ENCODE measurements around the gene ACTR2.
"Not testable (repeated sequence)": the region's sequence is repeated elsewhere in the genome, so short reads cannot be mapped to it uniquely, and the experiment has no call there.

The ACTR2 gene

DNA sequence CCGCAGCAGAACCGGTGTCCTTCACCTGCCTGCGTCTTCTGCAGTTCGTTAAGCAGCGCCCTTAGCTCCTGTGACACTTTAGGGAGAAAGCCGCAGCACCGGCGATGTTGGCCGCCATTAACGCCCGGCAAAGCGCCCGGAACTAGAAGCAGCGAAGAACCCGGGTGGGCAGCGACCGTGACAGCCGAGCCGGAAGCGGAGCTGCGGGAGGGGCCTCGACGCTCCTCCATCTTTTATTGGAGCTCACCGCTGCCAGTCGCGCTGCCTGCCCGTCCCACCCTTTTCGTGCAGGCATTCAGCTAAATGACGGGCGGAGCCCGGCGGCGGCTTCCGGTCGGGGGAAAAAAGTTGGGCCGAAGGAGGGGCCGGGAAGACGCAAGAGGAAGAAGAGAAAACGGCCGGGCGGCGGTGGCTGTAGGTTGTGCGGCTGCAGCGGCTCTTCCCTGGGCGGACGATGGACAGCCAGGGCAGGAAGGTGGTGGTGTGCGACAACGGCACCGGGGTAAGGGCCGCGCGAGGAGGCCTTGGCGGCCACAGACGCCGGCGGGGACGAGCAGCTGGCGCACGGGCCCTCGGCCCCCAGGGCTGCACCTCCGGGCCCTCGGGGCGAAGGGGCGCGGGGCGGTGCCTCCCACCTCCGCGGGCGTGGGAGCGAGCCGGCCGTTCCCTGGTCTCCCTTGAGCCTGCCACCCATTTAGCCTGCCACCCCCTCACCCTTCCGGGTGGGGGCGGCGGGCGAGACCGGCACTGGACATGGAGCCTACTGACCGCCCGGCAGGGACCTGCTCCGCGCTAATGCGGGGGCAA, at the start of gene ACTR2:
Gene ACTR2 (plus strand): TSS at position 376 of the 807 bp plus-strand sequence. CDS start 79 bp downstream, at position 455.
- DNase-seq (ENCODE audit: low read depth in 2 of 2), result peak; percentile 91 to 92

DNA sequence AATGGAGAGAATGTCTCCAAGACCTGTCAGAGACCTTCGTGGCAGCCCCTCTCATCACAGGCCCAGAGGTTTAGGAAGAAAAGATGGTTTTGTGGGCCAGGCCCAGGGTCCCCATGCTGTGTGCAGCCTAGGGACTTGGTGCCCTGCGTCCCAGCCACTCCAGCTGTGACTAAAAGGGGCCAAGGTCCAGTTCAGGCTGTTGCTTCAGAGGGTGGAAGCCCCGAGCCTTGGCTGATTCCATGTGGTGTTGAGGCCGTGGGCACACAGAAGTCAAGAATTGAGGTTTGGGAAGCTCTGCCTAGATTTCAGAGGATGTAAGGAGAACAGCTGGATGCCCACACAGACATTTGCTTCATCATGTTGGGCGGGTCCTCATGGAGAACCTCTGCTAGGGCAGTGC, 45.1 kb upstream of the ACTR2 start:
- no peak for DNase-seq (ENCODE audit: low read depth in 2 of 2)

DNA sequence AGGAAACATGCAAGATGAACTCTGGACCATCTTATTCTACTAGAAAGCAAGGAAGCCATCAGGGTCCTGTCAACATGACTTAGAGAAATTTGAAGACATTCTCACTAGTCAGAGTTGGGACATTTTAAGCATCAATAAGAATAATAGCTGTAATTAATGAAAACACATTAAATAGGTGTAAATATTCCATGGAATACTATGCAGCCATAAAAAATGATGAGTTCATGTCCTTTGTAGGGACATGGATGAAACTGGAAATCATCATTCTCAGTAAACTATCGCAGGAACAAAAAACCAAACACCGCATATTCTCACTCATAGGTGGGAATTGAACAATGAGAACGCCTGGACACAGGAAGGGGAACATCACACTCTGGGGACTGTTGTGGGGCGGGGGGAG, 44.2 kb upstream of the ACTR2 start:
- DNase-seq (ENCODE audit: low read depth in 2 of 2), result not testable (repeated sequence)

DNA sequence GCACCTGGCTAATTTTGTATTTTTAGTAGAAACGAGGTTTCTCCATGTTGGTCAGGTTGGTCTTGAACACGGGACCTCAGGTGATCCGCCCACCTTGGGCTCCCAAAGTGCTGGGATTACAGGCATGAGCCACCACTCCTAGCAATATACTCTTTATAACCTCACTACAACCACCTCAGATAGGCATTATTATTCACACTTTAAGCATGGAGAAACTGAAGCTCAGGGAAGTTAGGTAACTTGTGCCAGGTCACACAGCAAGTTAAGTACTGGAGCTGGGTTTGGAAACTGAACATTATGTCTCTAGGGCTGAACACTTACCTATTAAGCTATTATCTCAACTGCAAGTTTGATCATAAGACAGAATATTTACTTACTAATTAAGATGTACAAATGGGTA, 42.6 kb upstream of the ACTR2 start:
- DNase-seq (ENCODE audit: low read depth in 2 of 2), result no peak

DNA sequence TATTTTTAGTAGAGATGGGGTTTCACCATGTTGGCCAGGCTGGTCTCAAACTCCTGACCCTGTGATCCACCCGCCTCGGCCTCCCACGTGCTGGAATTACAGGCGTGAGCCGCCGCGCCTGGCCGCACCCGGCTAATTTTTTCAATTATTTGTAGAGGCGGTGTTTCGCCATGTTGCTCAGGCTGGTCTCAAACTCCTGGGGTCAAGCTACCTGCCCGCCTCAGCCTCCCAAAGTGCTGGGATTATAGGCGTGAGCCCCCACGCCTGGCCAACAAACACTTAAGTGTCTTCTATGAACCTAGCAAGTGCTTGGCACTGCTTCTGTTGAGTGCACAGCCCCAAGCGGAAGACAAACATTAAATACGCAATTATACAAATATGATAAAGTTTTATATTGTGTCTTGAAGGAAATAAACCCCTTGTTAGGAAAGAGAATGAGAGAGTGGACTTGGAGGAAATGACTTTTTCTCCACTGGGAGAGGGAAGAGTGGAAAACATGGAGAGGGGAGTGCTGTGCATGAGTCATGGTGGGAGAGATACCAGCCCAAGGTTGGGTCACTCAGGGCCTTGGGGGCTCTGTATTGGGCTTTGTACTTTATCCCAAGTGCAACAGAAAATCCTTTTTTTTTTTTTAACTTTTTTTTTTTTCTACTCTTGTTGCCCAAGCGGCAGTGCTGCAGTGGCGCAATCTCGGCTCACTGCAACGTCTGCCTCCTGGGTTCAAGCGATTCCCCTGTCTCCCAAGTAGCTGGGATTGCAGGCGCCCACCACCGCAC, 41.4 kb upstream of the ACTR2 start:
- no peak for DNase-seq (ENCODE audit: low read depth in 2 of 2)

DNA sequence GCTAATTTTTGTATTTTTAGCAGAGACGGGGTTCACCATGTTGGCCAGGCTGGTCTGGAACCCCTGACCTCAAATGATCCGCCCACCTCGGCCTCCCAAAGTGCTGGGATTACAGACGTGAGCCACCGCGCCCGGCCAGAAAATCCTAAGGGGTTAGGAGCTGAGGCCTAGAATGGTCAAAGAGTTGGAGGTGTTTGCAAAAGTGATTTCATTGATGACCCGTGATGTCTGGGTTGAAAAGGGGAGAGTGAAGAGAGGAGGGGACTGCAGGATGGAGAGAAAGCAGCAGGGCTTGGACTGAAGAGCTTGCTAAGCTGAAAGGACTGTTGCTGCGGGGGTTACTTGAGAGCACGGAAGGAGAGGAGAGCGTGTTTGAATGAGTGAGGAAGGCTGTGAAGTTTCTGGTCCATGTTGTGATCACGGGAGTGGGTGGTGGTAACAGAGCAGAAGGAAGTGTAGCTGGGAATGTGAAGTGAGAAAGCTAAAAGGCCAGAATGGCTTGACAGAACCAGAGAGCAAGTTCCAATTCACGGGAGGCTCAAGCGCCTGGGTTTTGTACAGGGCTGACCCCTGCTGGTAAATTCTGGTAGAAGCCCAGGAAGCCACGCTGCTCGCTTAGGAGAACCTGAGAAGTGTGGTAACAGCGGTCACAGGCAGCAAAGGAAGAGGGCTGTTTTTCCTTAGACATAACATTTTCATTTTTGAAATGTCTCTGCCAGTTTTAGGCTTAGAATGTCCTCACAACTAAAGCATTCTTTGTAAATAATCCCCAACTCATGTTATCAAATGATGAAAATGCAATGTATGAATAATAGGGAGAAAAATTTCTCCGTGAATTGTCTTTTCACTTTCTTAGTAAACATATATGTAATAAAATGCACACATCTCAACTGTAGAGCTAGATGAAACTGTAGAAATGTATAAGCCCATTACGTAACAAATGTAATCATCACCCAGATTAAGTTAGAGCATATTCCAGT, 40.5 kb upstream of the ACTR2 start:
- DNase-seq (ENCODE audit: low read depth in 2 of 2), result peak; percentile 27 to 33

DNA sequence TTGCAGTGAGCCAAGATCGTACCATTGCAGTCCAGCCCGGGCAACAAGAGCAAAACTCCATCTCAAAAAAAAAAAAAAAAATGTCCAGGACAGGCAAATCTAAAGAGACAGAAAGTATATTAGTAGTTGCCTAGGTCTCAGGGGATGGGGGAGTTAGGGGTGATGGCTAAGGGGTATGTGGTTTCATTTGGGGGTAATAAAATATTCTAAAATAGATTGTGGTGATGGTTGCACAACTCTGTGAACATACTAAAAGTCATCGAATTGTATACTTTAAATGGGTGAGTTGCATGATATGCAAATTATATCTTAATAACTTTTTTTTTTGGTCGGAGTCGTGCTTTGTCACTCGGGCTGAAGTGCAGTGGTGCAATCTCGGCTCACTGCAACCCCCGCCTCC, 34.2 kb upstream of the ACTR2 start:
- DNase-seq (ENCODE audit: low read depth in 2 of 2), result no peak

DNA sequence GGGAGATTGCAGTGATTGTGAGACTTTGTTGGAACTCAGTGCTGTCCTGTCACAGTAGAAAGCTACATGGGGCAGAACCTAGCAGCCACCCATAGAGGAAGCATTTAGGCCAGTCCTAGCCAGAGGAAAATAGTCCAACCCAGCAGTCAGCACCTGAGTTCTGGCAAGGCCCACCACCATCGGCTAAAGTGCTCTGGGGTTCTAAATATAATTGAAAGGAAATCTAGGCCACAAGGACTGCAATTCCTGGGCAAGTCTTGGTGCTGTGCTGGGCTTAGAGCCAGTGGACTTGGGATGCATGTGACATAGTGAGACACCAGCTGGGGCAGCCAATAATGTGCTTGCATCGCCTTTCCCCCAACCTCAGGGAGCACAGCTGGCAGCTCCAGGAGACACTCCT, 28.9 kb upstream of the ACTR2 start:
- DNase-seq (ENCODE audit: low read depth in 2 of 2), result no peak

DNA sequence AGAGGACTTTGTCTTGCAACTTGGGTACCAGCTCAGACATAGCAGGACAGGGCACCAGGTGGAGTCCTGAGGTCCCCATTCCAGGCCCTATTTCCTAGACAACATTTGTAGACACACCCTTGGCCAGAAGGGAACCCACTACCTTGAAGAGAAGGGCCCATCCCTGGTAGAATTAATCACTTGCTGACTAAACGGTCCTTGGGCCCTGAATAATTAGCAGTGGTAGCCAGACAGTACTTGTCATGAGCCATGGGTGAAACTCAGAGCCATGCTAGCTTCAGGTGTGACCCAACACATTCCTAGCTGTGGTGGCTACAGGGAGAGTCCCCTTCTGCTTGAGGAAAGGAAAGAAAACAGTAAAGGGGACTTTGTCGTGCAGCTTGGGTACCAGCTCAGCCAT, 28.5 kb upstream of the ACTR2 start:
- DNase-seq (ENCODE audit: low read depth in 2 of 2), result no peak

DNA sequence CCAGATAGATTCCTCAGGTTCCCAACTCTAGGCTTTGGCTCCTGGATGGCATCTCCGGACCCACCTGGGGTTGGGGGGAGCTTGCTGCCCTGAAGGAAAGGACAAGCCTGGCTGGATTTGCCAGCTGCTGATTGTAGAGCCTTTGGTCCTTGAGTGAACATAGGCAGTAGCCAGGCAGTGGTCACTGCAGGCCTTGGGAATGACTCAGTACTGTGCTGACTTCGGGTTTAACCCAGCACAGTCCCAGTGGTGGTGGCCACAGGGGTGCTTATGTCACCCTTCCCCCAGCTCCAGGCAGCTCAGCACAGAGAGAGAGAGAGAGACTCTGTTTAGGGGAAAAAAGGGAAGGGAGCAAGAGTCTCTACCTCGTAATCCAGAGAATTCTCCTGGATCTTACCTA, 27.7 kb upstream of the ACTR2 start:
- DNase-seq (ENCODE audit: low read depth in 2 of 2), result no peak

DNA sequence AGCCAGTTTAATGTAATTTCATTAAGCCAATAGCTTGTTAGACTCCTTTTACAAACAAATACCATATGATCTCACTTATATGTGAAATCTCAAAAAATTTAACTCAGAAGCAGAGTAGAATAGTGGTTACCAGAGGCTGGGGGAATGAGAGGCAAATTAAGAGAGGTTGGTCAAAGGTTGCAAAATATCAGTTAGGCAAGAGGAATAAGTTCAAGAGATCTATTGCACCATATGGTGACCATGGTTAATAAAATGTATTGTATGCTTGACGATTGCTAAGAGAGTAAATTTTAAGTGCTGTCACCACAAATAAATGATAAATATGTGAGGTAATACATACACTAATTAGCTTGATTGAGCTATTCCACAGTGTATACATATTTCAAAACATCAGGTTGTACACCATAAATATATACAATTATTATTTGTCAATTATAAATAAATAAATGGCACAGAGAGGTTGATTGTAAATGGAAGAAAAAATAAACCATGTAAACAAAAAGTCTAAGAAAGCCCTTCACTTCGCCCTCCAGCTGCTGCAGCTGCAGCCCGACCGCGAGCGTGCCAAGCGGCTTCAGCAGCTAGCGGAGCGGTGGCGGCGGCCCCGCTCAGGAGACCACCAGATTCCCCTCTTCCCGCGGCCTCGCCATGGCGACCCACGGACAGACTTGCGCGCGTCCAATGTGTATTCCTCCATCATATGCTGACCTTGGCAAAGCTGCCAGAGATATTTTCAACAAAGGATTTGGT, 23.0 kb upstream of the ACTR2 start:
- DNase-seq (ENCODE audit: low read depth in 2 of 2), result no peak

DNA sequence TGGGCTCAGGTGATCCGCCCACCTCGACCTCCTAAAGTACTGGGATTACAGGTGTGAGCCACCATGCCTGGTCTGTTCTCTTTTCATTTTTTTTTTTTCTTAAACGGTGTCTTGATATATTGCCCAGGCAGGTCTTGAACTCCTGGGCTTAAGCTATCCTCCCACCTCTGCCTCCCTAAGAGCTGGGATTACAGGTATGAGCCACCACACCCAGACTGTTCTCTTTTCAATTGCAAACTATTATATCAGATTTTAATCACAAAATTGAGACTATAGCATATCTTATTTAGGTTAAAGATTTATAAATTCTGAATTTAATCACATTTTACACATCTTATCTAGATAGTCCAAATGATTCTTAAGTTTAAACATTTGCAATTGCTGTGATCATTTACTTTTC, 15.5 kb upstream of the ACTR2 start:
- DNase-seq (ENCODE audit: low read depth in 2 of 2), result no peak

DNA sequence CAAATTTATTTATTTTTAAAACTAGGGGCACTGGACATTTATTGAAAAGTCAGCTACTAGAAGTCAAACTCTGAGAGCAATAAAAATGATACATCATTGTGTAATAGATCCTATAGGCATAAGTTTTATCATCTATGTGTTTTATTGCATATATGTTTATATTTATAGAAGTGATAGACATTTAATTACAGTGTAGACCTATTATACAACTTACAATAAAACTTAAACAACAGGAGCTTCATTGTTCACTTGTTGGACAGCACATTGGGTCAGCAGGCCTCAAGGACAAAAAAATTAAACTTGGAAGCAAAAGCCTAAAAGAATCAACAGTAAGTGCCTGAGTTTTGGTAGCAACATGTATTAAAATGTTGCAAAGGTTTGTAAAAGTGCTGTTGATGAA, 15.0 kb upstream of the ACTR2 start:
- no peak for DNase-seq (ENCODE audit: low read depth in 2 of 2)

DNA sequence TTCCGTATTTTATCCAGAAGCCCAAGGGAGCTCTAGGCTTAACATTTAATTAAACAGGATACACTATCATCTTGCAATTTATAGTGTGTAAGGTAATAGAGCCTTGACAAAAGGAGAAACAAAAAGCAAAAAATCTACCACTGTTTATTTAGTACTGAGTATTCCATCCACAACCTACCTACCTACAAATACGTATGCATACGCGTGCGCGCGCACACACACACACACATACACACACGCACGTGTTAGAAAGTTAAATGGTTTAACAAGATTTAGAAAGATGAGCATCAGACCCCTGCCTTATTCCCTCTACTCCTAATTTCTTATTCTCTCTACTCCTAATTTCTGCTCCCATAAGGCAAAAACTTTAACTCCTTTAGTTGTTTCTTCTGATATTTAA, 14.6 kb upstream of the ACTR2 start:
- no peak for DNase-seq (ENCODE audit: low read depth in 2 of 2)

DNA sequence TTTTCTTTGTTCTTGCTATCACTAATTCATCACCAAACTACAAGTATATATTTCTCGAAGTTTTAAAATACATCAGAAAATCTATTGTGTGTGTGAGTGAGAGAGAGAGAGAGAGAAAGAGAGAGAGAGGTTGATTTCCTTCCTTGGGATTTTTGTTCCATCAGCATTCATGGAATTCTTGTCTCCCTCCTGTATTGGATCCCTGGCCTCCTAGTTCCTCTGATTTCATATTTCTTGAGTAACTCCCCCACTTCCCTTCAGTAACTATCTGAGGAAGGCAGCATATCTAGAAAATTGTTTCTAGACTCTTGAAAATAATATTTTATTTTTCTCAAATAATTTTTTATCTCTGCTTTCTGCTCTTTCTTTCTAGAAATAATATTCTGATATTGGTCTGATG, 13.3 kb upstream of the ACTR2 start:
- no peak for DNase-seq (ENCODE audit: low read depth in 2 of 2)

DNA sequence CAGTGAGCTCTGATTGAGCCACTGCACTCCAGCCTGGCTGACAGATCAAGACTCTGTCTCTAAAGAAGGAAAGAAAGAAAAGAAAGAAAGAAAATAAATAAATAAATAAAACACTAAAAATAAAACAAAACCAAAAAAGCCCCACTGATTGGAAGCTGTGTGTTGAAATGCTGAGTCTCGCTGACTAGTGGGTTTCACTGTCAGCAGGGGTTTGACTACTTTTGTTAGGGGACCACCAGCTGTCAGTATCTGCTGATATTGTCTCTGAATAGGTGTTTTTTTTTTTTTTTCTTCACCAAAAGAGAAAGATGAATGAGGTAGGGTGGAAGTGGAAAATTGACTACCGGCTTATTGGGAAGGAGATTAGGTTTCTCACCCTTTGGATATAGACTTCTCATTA, 12.8 kb upstream of the ACTR2 start:
- DNase-seq (ENCODE audit: low read depth in 2 of 2), result no peak

DNA sequence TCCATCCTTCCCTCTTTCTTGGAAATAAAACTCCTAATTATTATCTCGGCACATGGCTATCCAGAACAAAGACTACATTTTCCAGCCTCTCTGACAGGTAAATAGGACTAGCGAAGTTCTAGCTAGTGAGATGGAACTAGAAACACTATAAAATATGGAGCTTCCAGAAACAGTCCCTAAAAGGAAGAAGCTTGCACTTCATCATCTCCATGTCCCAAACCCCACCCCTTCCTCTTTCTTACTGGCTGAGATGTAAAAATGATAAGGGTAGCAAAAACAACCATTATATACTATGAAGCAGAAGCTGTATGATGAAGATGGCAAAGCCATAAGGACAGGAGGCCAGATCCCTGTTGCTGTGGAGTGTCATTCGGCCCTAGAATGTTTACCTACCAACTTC, 11.7 kb upstream of the ACTR2 start:
- DNase-seq (ENCODE audit: low read depth in 2 of 2), result no peak

DNA sequence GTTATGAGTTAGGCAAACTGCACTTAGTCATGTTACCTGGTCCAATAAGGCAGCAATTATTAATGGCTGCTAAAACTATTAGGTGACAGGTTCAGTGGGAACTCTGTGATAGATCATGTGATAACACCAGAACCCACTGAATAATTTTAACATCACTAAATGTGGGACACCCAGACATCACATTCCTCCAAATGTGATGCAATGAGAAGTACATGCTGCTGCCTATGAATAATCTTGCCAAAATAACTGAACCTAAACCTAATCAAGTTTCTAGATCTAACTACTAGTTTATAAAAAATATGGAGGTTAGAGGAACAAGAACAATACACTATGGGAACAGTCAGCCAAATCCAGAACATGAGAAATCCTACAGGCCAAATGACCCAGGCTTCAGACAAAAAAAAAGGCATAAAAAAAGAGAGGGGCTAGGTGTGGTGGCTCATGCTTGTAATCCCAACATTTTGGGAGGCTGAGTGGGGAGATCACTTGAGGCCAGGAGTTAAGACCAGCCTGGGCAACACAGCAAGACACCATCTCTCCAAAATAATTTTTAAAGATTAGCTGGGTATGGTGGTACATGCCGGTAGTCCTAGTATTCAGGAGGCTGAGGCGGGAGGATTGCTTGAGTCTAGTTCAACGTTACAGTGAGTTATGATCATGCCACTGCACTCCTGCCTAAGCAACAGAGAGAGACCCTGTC, 7.0 kb upstream of the ACTR2 start:
- no peak for DNase-seq (ENCODE audit: low read depth in 2 of 2)

DNA sequence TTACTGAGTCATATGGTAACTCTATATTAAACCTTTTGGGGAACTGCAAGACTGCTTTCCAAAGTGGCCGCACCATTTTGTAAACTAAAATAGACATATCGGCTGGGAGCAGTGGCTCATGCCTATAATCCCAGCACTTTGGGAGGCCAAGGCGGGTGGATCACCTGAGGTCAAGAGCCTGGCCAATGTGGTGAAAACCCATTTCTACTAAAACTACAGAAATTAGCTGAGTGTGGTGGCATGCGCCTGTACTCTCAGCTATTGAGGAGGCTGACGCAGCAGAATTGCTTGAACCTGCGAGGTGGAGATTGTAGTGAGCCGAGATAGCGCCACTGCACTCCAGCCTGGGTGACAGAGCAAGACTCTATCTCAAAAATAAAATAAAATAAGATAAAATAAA, 6.4 kb upstream of the ACTR2 start:
- DNase-seq (ENCODE audit: low read depth in 2 of 2), result not testable (repeated sequence)

DNA sequence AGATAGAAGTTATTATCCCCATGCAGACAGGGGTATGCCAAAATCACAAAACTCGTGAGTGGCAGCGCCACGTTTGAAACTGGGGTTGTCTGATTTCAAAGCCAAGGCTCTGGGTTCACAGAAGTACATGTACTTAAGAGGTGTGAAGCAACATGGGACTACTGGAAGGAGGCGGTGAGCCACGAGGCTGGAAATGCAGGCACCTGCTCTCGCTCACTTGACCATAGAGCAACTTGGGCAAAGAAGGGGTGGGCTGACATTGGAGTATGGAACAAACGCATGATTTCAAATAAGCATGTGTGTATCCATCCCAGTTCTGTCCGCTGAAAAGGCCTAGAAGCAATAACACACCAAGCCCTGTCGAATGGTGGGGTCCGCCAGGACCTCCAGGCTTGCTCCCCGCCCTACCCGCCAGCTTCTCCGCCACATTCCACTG, 593 bp upstream of the ACTR2 start:
- no peak for DNase-seq (ENCODE audit: low read depth in 2 of 2)

Data from fibroblast of skin of left biceps (primary cell).